HG02970 (cell line): Measurements from ENCODE around the gene GTF2B.
"Not testable (repeated sequence)": the region's sequence is repeated elsewhere in the genome, so short reads cannot be mapped to it uniquely, and the experiment has no call there.

Experiments used
- ATAC-seq: cut with Tn5 transposase; IDR thresholded peaks from one replicate; pipeline ENCODE4 v1.9.1; 2021; ENCODE audit warnings: mild to moderate bottlenecking, moderate library complexity, moderate number of reproducible peaks; ENCODE audit not compliant: unreplicated experiment, low FRiP score

GTF2B gene, protein sequence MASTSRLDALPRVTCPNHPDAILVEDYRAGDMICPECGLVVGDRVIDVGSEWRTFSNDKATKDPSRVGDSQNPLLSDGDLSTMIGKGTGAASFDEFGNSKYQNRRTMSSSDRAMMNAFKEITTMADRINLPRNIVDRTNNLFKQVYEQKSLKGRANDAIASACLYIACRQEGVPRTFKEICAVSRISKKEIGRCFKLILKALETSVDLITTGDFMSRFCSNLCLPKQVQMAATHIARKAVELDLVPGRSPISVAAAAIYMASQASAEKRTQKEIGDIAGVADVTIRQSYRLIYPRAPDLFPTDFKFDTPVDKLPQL

DNA sequence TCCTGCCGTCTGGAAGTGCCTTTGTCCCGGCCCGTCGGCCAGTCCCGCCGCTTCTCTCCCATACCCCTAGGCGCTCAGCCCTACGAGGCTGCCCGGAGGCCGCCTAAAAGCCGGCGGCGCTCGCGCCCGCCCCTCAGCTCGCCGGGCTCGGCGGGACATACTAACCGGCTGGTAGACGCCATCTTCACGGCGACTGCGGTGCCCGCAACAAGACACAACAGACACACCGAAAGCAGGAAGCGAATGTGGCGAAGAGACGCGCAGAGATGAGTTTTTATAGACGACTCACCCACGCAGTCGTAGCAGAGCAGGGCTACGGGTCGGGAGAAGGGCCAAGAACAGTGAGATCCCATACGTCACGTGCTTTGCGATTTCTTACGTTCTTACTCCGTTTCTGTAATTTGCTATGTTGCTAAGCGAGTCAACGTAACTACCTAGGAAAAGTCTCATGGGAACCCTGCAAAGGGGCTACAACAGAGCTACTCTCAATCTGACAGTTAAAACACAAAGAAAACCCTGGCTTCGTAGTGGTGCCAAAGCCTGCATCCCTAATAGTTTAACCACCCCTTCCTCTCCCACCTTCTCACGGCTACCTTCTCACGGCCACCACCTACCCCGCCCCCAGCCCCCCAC, at the start of gene GTF2B:
TSS of gene GTF2B (minus strand) at position 250 of the 633 bp plus-strand sequence. CDS start at position 182, 68 bp downstream.
- ATAC-seq: peak; percentile 89

DNA sequence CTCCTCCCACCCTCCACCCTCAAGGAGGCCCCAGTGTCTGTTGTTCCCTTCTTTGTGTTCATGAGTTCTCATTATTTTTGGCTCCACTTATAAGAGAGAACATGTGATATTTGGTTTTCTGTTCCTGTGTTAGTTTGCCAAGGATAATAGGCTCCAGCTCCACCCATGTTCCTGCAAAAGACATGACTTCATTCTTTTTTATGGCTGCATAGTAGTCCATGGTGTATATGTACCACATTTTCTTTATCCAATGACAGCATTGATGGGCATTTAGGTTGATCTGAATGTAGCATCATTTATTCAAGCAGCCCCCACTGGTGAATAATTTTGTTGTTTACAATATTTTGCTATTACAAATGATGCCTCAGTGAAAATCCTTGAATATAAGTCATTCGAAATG, 47.2 kb upstream of the GTF2B start:
- not testable (repeated sequence) for ATAC-seq

DNA sequence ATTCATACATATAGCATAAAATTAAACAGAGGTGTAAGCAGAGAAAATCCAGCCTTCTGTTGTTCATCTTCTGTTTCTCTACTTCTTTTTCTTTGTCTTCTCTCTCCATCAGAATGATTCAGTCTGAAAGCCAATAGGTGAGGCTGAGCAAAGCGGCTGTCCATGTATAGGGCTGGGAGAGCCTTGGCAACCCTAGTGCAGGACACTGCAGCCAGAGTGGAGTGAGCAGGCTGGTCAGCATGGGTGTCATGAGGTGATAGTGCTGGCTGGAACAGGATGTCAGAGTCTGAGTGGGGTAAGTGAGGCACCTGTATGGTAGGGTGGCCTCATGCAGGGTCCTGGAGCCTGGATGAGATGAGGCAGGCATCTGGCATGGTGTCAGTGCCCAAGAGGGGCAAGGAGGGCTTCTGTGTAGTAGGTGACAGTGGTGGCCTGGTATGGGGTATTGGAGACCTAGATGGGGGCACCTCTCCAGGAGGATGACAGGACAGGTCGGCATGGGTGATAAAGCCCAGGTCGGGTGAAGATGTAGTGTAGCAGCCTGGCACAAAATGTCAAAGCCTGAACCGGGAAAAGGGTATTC, 45.5 kb upstream of the GTF2B start:
- ATAC-seq: no peak

DNA sequence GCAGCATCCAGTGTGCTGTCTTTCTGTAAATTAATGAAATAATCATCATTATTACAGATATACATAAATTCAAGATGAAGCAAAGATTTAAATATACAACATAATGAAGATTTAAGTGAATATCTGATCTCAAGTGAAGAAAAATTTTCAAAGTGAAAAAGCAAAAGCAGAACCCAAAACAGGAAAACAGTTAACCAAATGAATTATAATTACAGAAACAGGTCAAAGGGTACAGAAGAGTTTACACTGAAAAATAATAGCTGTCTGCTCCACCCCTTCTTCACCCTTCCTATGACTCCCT, 44.8 kb upstream of the GTF2B start:
- no peak for ATAC-seq

DNA sequence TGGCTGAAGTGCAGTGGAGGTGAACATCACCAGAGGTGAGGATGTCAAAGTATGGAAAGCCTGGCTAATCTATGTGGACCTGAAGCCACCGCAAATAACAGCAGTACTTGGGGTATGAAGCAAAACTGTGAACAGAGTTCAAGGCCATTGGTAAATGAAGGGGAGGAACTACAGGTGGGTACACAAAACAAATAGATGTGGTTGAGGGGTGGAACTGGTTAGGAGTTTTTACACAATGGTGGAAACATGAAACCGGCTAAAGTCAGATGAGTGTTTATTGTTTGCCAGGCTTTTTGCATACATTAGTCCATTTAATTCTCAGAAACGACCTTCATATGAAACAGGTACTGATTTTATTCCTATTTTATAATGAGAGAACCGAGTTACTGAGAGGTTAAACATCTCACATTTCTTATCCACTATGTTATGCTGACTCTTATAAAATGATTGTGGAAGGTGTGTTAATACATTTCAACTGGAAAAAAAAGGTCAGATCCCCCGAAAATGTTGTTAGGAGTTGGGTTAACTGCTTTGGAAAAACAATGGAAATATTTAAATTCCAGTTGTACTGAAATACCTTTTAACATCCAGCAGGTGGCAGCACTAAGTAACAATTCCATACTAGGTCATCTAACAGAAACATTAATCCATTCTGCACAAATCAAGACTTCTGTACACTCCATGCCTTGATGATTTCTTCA, 44.3 kb upstream of the GTF2B start:
- ATAC-seq: no peak

DNA sequence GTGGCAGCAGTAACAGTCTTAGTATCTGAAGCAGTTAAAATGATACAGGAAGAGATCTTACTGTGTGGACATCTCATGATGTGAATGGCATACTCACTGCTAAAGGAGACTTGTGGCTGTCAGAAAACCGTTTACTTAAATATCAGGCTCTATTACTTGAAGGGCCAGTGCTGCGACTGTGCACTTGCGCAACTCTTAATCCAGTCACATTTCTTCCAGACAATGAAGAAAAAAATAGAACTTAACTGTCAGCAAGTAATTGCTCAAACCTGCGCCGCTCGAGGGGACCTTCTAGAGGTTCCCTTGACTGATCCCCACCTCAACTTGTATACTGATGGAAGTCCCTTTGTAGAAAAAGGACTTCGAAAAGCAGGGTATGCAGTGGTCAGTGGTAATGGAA, 38.8 kb upstream of the GTF2B start:
- not testable (repeated sequence) for ATAC-seq

DNA sequence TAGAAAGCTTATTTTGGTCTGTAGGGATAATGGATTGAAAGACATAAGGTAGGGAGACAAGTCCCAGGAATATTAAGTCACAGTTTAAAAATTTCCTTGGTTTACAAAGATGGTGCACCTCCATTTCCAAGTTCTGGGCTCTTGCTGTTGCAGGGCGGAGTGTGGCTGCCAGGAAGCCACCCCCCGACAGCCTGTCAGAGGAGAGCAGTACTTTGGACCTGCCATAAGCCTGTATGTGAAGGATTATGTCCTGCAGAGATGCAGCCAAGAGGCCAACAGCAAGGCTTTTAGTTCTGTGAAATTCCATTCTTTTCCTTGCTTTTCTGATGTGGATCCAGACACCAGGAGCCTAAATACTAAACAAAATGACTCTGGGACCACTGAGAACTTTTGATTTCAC, 31.9 kb upstream of the GTF2B start:
- no peak for ATAC-seq

DNA sequence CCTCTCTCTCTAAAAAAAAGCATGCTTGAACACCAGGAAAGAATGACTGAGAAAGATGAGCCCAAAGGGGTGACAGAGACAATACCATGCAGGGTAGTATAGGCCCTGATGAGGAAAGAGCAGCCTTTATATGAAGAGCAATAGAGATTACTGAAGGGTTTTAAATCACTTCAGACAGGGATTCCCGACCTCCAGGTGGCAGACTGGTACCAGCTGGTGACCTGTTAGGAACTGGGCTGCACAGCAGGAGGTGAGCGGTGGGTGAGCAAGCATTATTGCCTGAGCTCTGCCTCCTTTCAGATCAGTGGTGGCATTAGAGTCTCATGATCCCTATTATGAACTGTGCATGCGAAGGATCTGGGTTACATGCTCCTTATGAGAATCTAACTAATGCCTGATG, 30.8 kb upstream of the GTF2B start:
- no peak for ATAC-seq

DNA sequence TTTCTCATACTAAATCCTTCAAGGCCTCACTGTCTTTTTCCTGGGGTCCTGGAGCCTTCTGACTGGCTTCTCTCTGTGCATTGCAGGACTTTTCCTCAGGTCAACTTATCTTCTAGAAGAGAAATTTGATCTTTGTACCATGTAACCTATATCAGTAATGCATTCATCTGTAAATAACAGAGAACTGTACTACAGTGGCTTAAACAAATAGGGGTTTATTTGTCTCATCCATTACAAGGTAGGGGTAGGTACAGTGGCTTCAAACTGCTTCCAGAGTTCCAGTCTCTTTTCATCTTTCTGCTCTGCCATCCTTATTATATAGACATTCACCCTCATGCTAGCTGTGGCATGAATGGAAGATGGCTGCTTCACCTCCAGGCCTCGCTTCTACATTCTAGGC, 29.5 kb upstream of the GTF2B start:
- ATAC-seq: no peak

DNA sequence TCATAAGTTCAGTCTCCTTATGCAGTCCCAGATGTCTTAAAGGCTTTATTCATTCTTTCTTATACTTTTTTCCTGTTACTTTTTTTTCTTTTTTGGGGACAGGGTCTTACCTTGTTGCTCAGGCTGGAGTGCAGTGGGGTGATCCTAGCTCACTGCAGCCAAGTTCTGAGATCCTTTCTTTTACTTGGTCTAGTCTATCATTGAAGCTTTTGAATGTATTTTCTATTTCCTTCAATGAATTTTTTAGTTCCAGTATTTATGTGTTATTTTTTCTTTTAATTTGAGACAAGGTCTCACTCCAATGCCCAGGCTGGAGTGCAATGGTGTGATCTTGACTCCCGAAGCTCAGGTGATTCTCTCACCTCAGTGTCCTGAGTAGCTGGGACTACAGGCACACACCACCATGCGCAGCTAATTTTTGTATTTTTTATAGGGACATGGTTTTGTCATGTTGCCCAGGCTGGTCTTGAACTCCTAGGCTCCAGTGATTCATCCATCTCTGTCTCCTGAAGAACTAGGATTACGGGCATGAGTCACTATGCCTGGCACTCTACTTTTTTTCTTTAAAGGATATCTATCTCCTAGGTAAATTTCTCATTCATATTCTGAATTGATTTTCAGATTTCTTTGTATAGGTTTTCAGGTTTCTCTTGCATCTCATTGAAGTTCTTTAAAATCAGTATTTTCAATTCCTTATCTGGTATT, 26.1 kb upstream of the GTF2B start:
- ATAC-seq: no peak

DNA sequence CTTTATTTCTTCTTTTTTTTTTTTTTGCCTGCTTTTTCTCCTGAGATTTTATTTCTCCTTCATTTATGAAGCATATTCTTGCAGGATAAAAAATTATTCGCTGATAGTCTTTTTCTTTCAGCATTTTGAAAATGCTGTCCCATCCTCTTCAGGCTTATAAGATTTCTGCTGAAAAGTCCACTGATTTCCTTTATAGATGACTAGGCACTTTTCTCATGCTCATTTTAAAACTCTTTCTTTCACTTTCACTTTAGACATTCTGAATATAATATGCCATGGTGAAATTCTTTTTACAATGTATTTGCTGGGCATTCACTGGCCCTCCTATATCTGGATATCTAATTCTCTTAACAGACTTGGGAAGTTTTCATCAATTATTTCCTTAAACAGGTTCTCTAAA, 25.5 kb upstream of the GTF2B start:
- ATAC-seq: no peak

DNA sequence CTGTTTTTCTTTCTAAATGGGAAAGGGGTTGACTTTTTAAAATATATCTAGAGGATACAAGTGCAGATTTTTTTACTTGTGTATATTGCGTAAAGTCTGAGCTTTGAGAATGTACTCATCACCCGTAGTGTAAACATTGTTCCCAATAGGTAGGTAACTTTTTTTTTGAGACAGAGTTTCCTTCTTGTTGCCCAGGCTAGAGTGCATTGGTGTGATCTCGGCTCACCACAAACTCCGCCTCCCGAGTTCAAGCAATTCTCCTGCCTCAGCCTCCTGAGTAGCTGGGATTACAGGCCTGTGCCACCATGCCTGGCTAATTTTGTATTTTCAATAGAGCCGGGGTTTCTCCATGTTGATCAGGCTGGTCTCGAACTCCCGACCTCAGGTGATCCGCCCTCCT, 20.4 kb upstream of the GTF2B start:
- ATAC-seq: not testable (repeated sequence)

DNA sequence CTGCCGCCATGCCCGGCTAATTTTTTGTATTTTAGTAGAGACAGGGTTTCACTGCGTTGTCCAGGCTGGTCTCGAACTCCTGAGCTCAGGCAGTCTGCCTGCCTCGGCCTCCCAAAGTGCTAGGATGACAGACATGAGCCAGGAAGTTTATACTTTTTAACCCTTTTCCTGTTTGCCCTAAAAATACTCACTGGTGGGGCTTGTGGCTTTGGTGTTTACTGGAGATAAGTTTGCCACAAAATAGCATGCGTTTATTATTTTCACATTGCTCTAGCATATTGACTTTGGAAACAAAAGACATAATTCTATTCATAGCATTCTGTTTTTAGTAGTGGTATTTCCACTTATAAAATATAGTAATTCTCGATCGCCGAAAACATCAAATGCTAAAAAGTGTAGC, 19.8 kb upstream of the GTF2B start:
- ATAC-seq: no peak

DNA sequence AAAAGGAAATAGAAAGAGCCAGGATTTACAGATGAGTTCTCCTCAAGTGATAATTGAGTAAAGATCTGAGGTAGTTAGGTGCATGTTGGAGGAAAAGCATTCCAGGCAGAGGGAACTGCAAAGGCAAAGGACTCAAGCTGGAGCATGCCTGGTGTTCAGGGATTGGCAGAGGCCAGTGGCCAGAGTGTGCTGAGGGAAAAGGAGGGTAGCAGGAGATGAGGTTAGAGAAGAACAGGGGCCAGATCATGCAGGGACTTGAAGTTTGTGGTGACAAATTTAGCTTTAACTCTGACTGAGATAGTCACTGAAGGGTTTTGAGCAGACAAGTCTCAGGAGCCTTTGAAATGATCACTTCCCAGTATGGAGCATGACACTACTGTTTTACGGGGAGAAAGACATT, 19.0 kb upstream of the GTF2B start:
- ATAC-seq: no peak

DNA sequence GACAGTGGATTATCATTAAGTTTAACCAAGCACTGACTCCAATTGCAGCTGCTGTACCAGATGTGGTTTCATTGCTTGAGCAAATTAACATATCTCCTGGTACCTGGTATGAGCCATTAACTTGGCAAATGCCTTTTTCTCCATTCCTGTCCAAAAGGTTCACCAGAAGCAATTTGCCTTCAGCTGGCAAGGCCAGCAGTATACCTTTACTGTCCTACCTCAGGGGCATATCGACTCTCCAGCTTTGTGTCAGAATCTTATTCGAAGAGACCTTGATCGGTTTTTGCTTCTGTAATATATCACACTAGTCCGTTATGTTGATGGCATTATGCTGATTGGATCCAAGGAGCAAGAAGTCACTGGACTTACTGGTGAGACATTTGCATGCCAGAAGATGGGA, 9.5 kb upstream of the GTF2B start:
- no peak for ATAC-seq

DNA sequence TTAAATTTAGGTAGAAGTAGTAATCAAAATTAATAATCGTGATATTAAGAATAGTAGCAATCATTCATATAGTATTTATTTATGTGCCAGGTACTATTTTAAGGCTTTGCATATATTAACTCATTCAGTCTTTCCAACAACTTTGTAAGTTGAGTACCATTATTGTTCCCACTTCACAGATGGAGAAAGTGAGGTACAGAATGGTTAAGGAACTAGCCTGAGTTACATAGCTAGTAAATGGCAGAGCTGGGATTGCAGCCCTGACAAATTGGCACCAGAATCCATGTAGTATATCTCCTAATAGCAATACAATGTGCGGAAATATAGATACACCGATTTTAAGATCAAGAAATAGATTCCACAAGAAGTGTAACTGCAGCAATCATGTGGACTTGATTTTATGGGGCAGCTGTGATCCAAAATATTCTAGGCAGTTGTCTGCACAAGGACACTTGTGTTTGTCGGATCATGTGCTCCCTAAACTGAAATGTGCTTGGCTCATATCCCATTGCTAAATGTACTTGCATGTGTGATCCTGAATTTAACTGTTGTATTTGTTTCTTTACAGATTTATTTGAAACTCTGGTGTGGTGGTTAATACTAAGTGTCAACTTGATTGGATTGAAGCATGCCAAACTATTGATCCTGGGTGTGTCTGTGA, 5.8 kb upstream of the GTF2B start:
- no peak for ATAC-seq

DNA sequence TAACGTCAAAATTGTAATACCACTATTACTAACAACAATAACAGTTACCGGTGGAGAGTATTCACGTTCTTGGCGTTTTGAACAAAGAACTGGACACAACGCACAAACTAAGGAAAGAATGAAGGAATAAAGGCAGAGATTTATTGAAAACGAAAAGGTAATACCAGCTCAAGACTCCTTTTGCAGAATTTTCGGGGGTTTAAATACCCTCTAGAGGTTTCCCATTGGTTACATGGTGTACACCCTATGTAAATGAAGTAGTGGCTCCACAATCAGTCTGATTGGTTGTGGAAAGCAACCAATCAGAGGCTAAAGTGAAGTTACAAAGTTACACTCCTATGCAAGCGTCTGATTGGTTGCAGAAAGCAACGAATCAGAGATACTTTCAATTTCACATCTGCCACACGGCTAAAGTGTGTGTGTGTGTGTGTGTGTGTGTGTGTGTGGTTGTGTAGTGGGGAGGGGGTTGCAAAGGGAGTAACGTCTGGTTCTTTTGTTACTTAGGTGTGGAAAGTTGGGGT, 1.1 kb upstream of the GTF2B start:
- ATAC-seq: no peak

DNA sequence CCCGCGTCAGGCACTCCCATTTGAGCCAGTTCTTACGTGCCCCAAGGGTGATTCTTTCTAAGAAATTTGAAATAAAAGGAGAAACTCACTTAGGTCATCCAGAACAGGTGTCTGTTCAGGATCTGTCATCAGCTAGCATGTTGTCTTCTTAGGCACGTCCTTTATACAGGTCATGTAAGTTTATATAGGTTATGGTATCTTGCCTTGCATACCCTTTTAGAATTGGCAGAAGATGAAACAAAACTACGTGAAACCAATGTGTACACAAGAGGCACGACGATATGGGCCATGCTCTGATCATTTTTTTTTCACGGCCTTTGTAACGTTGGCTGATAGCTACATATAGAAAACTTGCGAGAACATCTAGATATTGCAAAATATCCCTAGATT, 579 bp upstream of the GTF2B start:
- no peak for ATAC-seq

DNA sequence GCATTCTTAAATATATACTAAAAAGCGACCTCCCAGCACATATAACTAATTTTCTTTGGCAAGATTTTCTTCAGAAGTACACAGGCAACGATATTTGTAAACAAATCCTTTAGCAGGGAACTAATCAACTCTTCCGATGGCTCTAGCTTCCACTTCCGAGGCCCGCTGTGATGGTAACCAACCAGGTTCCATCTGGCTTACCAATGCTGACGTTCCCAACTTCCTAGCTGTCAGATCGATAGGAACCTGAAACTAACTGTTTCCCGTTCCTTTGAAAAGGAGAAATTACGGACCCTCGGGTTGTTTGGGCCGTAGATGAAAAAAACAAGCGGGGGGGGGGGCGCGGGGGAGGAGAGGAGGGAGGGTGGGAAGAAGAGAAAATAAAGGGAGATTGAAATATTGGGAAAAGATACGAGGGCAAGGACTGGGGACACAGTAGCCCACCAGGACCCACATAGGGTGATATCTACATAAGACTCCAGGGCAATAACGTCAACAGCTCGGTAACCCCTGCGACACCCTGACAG, 513 bp downstream of the GTF2B start:
- ATAC-seq: no peak

DNA sequence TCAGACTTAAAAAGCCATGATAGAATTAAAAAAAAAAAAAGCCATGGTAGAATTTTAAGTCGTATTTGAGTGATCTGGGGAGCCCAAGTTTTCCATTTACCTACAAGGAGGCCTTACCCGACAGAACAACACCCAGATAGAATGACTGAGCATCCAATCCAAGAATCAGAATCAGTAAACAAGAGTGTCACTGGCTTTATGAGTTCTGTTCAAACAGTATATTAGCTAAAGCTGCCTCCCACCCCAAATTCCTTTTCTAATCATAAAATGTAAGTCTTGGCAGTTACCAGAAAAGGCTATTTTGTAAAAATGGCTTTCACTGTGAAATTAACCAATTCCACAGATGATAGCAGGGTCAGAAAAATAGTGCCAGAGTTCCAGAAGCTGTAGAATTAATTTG, 1.2 kb downstream of the GTF2B start:
- ATAC-seq: no peak
